SK-N-SH (cell line): ENCODE results near the gene PRR35. TPM values are rescaled to one million over a fixed set of nuclear protein-coding genes. Genes with fewer than 3 reads are reported as not detected.
A peak's percentile ranks its signal among the peaks of the same experiment; 100 is the strongest.

Source experiments
- CTCF ChIA-PET: fragments of 300-600, 350-600 bp; formaldehyde crosslinking; extraction: SDS; loops from one replicate; lab custom pipeline; 2021; lab: Yijun Ruan, JAX
- POLR2A ChIA-PET: fragments of 350-600 bp; sonication (Branson Sonifier 250); formaldehyde crosslinking; extraction: SDS; loops from one replicate; lab custom pipeline; 2020; ENCODE audit warnings: antibody characterized with exemption, inconsistent platforms; lab: Yijun Ruan, JAX
- DNase-seq: peaks from one replicate; pipeline ENCODE4 v3.0.0; 2012
- H2AFZ ChIP-seq: fragments of 200-600 bp; sonication (generic); 2 replicates; pipeline ENCODE4 v1.8.1; 2016; ENCODE audit warnings: antibody characterized with exemption, mild to moderate bottlenecking, low read depth
- H3F3A ChIP-seq: fragments of 200-600 bp; sonication (generic); replicated peaks from 2 replicates; pipeline ENCODE3; 2016; ENCODE audit warnings: antibody characterized with exemption, mild to moderate bottlenecking; ENCODE audit not compliant: insufficient read depth
- H3K27ac ChIP-seq, 2 experiments: fragments of 200-500 bp in 1 of 2; fragments of 200-600 bp in 1 of 2; sonication (Bioruptor generic) in 1 of 2; sonication (generic), shearing (Covaris generic) in 1 of 2; 2 replicates each; pipeline versions ENCODE4 v1.5.1 to v1.6.1; 2014 to 2016; ENCODE audit warnings: low read depth in 2 of 2, inconsistent platforms in 1 of 2, low read length in 1 of 2, mild to moderate bottlenecking in 1 of 2, mixed read lengths in 1 of 2
- H3K27me3 ChIP-seq: fragments of 200-600 bp; sonication (generic), shearing (Covaris generic); 2 replicates; pipeline ENCODE4 v1.6.1; 2016; ENCODE audit warnings: mixed run types; ENCODE audit not compliant: insufficient read depth
- H3K36me3 ChIP-seq, 2 experiments: fragments of 200-500 bp in 1 of 2; fragments of 200-600 bp in 1 of 2; sonication (Bioruptor generic) in 1 of 2; sonication (generic) in 1 of 2; replicated peaks in 1 of 2; 2 replicates each; pipeline versions ENCODE3 to v1.5.1; 2014 to 2016; ENCODE audit warnings: low read length in 1 of 2, mild to moderate bottlenecking in 1 of 2; ENCODE audit not compliant: insufficient read depth in 2 of 2, control insufficient read depth in 1 of 2
- H3K4me1 ChIP-seq, 2 experiments: fragments of 200-500 bp in 1 of 2; fragments of 200-600 bp in 1 of 2; sonication (Bioruptor generic) in 1 of 2; sonication (generic), shearing (Covaris generic) in 1 of 2; 2 replicates each; pipeline versions ENCODE4 v1.5.1 to v1.6.1; 2014 to 2016; ENCODE audit warnings: low read depth in 1 of 2, low read length in 1 of 2, mixed run types in 1 of 2; ENCODE audit not compliant: insufficient read depth in 2 of 2, control insufficient read depth in 1 of 2
- H3K4me2 ChIP-seq: fragments of 200-600 bp; sonication (generic), shearing (Covaris generic); 2 replicates; pipeline ENCODE4 v1.6.1; 2017; ENCODE audit warnings: mixed run types
- H3K4me3 ChIP-seq, 2 experiments: fragments of 200-500 bp in 1 of 2; fragments of 200-600 bp in 1 of 2; sonication (Bioruptor generic) in 1 of 2; sonication (generic), shearing (Covaris generic) in 1 of 2; 2 replicates each; pipeline versions ENCODE4 v1.5.1 to v1.8.1; 2014 to 2016; ENCODE audit warnings: low read depth in 2 of 2, inconsistent platforms in 1 of 2, low read length in 1 of 2, mild to moderate bottlenecking in 1 of 2, mixed read lengths in 1 of 2, moderate library complexity in 1 of 2
- H3K79me2 ChIP-seq: fragments of 200-600 bp; sonication (generic); 2 replicates; pipeline ENCODE4 v1.8.1; 2017; ENCODE audit warnings: mild to moderate bottlenecking; ENCODE audit not compliant: insufficient read depth
- H3K9ac ChIP-seq: fragments of 200-600 bp; sonication (generic); 2 replicates; pipeline ENCODE4 v1.6.1; 2017; ENCODE audit warnings: mixed run types
- H3K9me2 ChIP-seq: fragments of 200-600 bp; sonication (generic); 2 replicates; pipeline ENCODE4 v1.6.1; 2017; ENCODE audit warnings: mixed run types
- H3K9me3 ChIP-seq: fragments of 200-600 bp; sonication (generic); 2 replicates; pipeline ENCODE4 v1.6.1; 2017; ENCODE audit warnings: mixed run types, mild to moderate bottlenecking, moderate library complexity
- H4K20me1 ChIP-seq: fragments of 200-600 bp; sonication (generic); 2 replicates; pipeline ENCODE4 v1.6.1; 2017; ENCODE audit warnings: mild to moderate bottlenecking, mixed run types; ENCODE audit not compliant: insufficient read depth
- CTCF ChIP-seq: fragments of 200-600 bp; sonication (generic); IDR thresholded peaks from 2 replicates; pipeline ENCODE4 v1.6.1; 2017; ENCODE audit warnings: antibody characterized with exemption, mild to moderate bottlenecking, moderate library complexity
- EZH2phosphoT487 ChIP-seq: fragments of 200-600 bp; sonication (generic); IDR thresholded peaks from 2 replicates; pipeline ENCODE4 v1.6.1; 2017; ENCODE audit warnings: low read depth, mixed run types, mild to moderate bottlenecking, antibody characterized with exemption, moderate library complexity, borderline replicate concordance
- FOXM1 ChIP-seq: IDR thresholded peaks from 2 replicates; pipeline ENCODE4 v1.4.0; 2012; ENCODE audit warnings: low read depth, mild to moderate bottlenecking
- MAX ChIP-seq: IDR thresholded peaks from 2 replicates; pipeline ENCODE4 v1.4.0; 2012; ENCODE audit warnings: low read depth
- NRF1 ChIP-seq: IDR thresholded peaks from 2 replicates; pipeline ENCODE4 v1.6.1; 2012; ENCODE audit warnings: low read depth, mild to moderate bottlenecking, low read length
- PBX3 ChIP-seq: IDR thresholded peaks from 2 replicates; pipeline ENCODE4; 2012
- REST ChIP-seq: IDR thresholded peaks from 2 replicates; pipeline ENCODE4 v1.6.1; 2012; ENCODE audit warnings: mild to moderate bottlenecking, low read depth, low read length, moderate library complexity
- RFX5 ChIP-seq: IDR thresholded peaks from 2 replicates; pipeline ENCODE4 v1.6.1; 2012; ENCODE audit warnings: mild to moderate bottlenecking, improper control_type of control experiment, low read length
- WGBS: methylation state at CpG from one replicate; pipeline ENCODE4 v1.1.6; 2017; ENCODE audit warnings: low lambda C conversion rate; 5-methylcytosine and 5-hydroxymethylcytosine counted together
- polyA plus RNA-seq, 3 experiments: library from polyadenylated mRNA; depleted of rRNA; stranded (reverse); fragments of >200 nt; gene quantifications; 2 replicates each; pipeline ENCODE4 v1.2.3, GENCODE V29; 2012

PRR35 gene
- polyA plus RNA-seq, 1 of the 3 experiments (the other 2 are of a cell fraction): not detected

- TF ChIP-seq PBX3 (no peak), FOXM1 (no peak), RFX5 (no peak)
Measured at GRCh38 chr16:558298-559020, 1.7 kb upstream of the PRR35 start (continued).

- H3K9me2 ChIP-seq: no peaks in the 10 kb centered on the region
- POLR2A ChIA-PET: interaction anchor here (0.5 kb wide), 1 partner anchor 13 kb away, joined by 3 read pairs; no protein-coding TSS in a partner anchor
- H3K4me3 ChIP-seq: no peak overlapping the region
- no peaks in the 10 kb centered on the region for H4K20me1 ChIP-seq
- WGBS: 60% methylated on average over 2 of the region's 15 CpGs
- peaks cover 0 to under 1% of the 10 kb centered on the region in 2 experiments for H3K36me3 ChIP-seq
- peaks cover 27% of the 10 kb centered on the region for H3K27me3 ChIP-seq
- no peak for TF ChIP-seq NRF1
- no peak for TF ChIP-seq REST
- DNase-seq: no peak
- peaks cover 0 to 10% of the 10 kb centered on the region in 2 experiments; a peak in 1 of 4 replicates for H3K4me1 ChIP-seq
- H2AFZ ChIP-seq: no peak overlapping the region
- no peaks in the 10 kb centered on the region for H3K9me3 ChIP-seq
- CTCF ChIA-PET: interaction anchor here (1.0 to 1.5 kb wide), 3 partner anchors 12 to 51 kb away, joined by 3 read pairs; no protein-coding TSS in a partner anchor
- no peaks in the 10 kb centered on the region for H3K79me2 ChIP-seq
- H3F3A ChIP-seq: peaks cover 2% of the 10 kb centered on the region
- H3K27ac ChIP-seq: no peak overlapping the region
- H3K9ac ChIP-seq: no peak overlapping the region
- no peak overlapping the region for H3K4me2 ChIP-seq
Measured at GRCh38 chr16:559021-559380, 1.2 kb upstream of the PRR35 start.

GRCh38 chr16:559411-560203 is 587 bp upstream of the PRR35 start:
- Histone ChIP-seq H3K79me2 (no peaks in the 10 kb centered on the region), H3F3A (no peaks in the 10 kb centered on the region), H3K27me3 (peaks cover 27% of the 10 kb centered on the region), H3K4me3 (no peak overlapping the region), H3K9me3 (no peaks in the 10 kb centered on the region), H4K20me1 (no peaks in the 10 kb centered on the region), H3K9me2 (no peaks in the 10 kb centered on the region), H3K4me2 (no peak overlapping the region), H3K36me3 (no peaks in the 10 kb centered on the region), H2AFZ (no peak overlapping the region), H3K27ac (no peak overlapping the region), H3K4me1 (peaks cover 0 to 15% of the 10 kb centered on the region in 2 experiments; a peak in 1 of 4 replicates), H3K9ac (no peak overlapping the region)
- ChIA-PET CTCF (interaction anchor here (1.0 to 1.5 kb wide), 3 partner anchors 13 to 50 kb away, joined by 3 read pairs; no protein-coding TSS in a partner anchor), POLR2A (no interaction called here)
- peak; percentile 76 for DNase-seq
- TF ChIP-seq MAX: no peak
- peak; percentile 14; the same call in 1 of the 2 replicates for TF ChIP-seq CTCF
- TF ChIP-seq EZH2phosphoT487: peak; percentile 77; the same call in 1 of the 2 replicates
- WGBS: 58% methylated on average over 18 of the region's 62 CpGs
